Gastroesophageal sphincter (tissue), 4 donors: ENCODE results near the gene METTL21C. TPM values are rescaled to one million over a fixed set of nuclear protein-coding genes. Genes with fewer than 3 reads are reported as not detected.

ENCODE experiments used
- ATAC-seq: fragments of 150-250 bp; one replicate; pipeline ENCODE4 v1.9.1; 2016; ENCODE audit warnings: mild to moderate bottlenecking, moderate library complexity
- H3K27ac ChIP-seq, 4 donors: fragments of 200-600 bp; sonication (generic) in 3 of 4; 1 replicate in 3 of 4; 2 replicates in 1 of 4; pipeline ENCODE4 v1.5.1; 2016 to 2019
- H3K27me3 ChIP-seq: fragments of 200-600 bp; sonication (generic); one replicate; pipeline ENCODE4 v1.5.1; 2019
- H3K36me3 ChIP-seq, 2 donors: fragments of 200-600 bp; sonication (generic); one replicate each; pipeline ENCODE4 v1.5.1; 2019; ENCODE audit warnings: control low read depth in 1 of 2
- H3K4me1 ChIP-seq, 3 donors: fragments of 200-600 bp; sonication (generic); 1 replicate in 2 of 3; 2 replicates in 1 of 3; pipeline ENCODE4 v1.5.1; 2016 to 2019; ENCODE audit warnings: control low read depth in 2 of 3
- H3K4me3 ChIP-seq, 2 donors: fragments of 200-600 bp; sonication (generic); one replicate each; pipeline ENCODE4 v1.5.1; 2019; ENCODE audit warnings: mild to moderate bottlenecking in 1 of 2, moderate library complexity in 1 of 2
- H3K9me3 ChIP-seq, 3 donors: fragments of 200-600 bp; sonication (generic); one replicate each; pipeline ENCODE4 v1.5.1; 2017 to 2019; ENCODE audit warnings: control low read depth in 2 of 3
- EP300 ChIP-seq: sonication (generic); formaldehyde crosslinking; IDR thresholded peaks from one replicate; pipeline ENCODE4 v1.6.1; 2017; ENCODE audit warnings: antibody characterized with exemption, mild to moderate bottlenecking
- POLR2A ChIP-seq, 2 donors: fragments of 450-650 bp; IDR thresholded peaks; one replicate each; pipeline ENCODE4 v1.6.1; 2017; ENCODE audit warnings: antibody characterized with exemption in 2 of 2, mild to moderate bottlenecking in 2 of 2, moderate library complexity in 1 of 2
- POLR2AphosphoS5 ChIP-seq: sonication (generic); formaldehyde crosslinking; IDR thresholded peaks from one replicate; pipeline ENCODE4 v1.6.1; 2017; ENCODE audit warnings: antibody characterized with exemption
- WGBS, 2 donors: methylation state at CpG; one replicate each; pipeline ENCODE4 v1.1.5; 2018; ENCODE audit warnings: low coverage in 1 of 2; 5-methylcytosine and 5-hydroxymethylcytosine counted together
- total RNA-seq, 4 donors: library from RNA; depleted of rRNA; stranded (reverse); fragments of >200 nt; gene quantifications; one replicate each; pipeline ENCODE4 v1.1.0, GENCODE V29; 2016
- TF ChIP-seq, protein P1 (sequence below), 4 experiments: fragments of 200-600 bp in 2 of 4; fragments of 450-650 bp in 2 of 4; sonication (generic) in 1 of 4; IDR thresholded peaks; one replicate each; pipeline ENCODE4 v1.5.1; 2017 to 2019; ENCODE audit warnings: antibody characterized with exemption in 4 of 4, mild to moderate bottlenecking in 2 of 4, moderate library complexity in 2 of 4

METTL21C gene
- total RNA-seq, 4 donors from 2014 or later = 0.62 TPM; not detected in 3

DNA sequence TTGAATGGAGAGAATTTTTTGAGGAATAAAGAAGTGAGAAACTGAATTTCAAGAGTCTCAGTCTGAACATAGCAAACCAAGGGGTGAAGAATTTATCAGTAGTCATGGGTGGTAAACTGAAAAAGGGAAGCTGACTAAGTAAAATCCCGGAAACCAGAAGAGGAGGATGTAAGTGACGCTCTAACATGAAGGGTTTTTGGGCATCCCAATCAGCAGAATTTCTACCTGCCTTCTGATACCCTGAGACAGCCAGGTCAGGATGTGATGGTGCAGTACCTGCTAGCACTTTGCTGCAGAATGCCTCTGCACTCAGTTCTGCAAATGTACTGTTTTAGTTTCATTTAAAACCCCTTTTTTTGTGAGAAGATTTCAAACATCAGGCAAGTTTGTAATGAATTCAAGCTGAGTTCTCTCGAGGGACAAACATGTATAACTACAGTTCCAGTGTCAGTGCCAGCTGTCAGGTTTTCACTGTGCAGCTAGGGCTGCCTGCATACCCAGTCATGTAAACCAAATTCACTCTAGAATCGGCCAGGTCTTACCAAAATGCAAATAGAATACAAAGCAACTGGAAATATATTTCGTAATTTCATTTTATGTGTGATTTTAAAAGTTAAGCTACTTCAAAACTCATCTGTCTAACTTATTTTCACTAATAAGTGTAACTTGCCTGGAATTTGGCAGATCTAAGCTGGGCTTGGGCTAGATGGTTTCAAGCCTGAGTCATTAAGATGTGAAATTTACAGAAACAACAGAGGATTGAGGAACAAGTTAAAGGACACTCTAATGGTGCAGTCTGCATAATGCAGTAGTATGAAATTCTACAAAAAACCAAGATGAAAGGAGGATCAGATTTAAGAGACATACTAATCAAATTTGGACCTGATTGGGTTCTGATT is 13.8 kb downstream of the METTL21C start:
- WGBS, 2 donors = 70 to 79% methylated on average over 5 of the region's 5 CpGs
- Histone ChIP-seq H3K27me3 (no peaks in the 10 kb centered on the region), H3K4me1 (no peaks in the 10 kb centered on the region), H3K9me3 (peaks cover 0 to 3% (median 0%) of the 10 kb centered on the region in 3 donors), H3K4me3 (no peak overlapping the region), H3K36me3 (peaks cover 0 to 45% of the 10 kb centered on the region in 2 donors), H3K27ac (no peak overlapping the region)
- ATAC-seq = no peak
- TF ChIP-seq POLR2AphosphoS5 (no peak), EP300 (no peak), POLR2A (IDR thresholded peaks at IDR 0.05) (no peak)
- TF ChIP-seq, protein P1, sequence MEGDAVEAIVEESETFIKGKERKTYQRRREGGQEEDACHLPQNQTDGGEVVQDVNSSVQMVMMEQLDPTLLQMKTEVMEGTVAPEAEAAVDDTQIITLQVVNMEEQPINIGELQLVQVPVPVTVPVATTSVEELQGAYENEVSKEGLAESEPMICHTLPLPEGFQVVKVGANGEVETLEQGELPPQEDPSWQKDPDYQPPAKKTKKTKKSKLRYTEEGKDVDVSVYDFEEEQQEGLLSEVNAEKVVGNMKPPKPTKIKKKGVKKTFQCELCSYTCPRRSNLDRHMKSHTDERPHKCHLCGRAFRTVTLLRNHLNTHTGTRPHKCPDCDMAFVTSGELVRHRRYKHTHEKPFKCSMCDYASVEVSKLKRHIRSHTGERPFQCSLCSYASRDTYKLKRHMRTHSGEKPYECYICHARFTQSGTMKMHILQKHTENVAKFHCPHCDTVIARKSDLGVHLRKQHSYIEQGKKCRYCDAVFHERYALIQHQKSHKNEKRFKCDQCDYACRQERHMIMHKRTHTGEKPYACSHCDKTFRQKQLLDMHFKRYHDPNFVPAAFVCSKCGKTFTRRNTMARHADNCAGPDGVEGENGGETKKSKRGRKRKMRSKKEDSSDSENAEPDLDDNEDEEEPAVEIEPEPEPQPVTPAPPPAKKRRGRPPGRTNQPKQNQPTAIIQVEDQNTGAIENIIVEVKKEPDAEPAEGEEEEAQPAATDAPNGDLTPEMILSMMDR (IDR thresholded peaks at IDR 0.05) = no peak

DNA sequence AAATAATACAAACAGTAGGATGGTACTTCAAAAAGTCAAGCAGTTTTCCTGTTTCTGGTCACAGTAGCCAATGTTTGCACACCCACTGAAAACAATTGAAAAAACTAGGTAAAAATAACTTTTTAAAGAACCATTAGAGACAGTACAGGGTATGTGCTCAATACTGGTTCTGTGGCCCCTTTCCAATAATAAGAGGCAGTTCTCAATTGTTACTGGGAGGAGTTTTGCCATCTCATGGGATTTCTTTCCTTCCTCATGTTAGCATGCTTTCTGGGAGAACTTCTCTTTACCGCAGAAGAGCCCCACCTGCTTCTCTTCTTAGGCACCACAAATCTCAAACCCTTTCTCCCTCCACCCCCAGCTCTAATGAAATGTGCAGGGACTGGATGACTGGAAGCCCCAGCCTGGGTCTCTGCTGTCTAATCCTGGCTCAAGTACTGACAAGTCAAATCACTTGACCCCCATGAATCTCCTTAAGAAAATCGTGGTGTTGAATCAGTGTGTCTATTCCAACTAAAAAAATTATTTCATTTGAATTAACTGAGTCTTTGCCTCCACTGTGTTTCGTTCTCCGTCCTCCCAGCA is 14.6 kb downstream of the METTL21C start:
- 76 to 87% methylated on average over 3 to 4 of the region's 4 CpGs for WGBS, 2 donors
- ATAC-seq = no peak
- Histone ChIP-seq H3K36me3 (peaks cover 0 to 54% of the 10 kb centered on the region in 2 donors), H3K27me3 (no peaks in the 10 kb centered on the region), H3K4me3 (no peak overlapping the region), H3K9me3 (peaks cover 0 to 3% (median 0%) of the 10 kb centered on the region in 3 donors), H3K27ac (no peak overlapping the region), H3K4me1 (no peaks in the 10 kb centered on the region)
- TF ChIP-seq, protein P1 (IDR thresholded peaks at IDR 0.05) = no peak
- TF ChIP-seq POLR2AphosphoS5 (no peak), EP300 (no peak), POLR2A (IDR thresholded peaks at IDR 0.05) (no peak)

DNA sequence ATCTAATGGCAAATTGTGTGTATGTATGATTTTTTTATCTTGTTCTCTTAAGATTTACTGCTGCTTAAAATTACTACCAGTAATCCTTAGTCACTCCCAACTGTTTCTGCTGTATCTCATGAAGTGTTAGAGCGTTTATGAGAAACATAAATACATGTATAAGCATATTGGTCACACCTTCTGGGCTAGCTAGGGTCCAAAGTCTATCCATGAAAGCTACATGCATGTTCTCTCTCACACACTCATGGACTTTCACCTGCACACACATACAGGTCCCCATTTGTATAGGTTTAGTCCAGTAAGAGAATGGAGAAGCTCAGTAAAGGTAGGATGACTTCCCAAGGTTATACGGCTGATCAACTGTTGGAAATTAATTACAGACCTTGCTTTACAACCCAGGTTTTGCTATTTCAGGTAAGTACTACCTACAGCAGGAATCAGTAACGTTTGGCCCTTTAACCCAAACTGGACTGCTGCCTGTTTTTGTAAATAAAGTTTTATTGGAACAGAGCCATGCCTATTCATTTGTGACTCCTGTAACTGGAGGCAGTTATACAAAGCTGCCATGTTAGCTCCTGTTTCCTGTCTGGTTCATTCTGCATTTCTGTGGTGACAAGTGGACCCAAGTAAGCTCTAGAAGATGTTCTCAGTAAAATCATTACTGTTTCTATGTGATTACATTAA is 15.3 kb downstream of the METTL21C start:
- Histone ChIP-seq H3K36me3 (peaks cover 0 to 60% of the 10 kb centered on the region in 2 donors), H3K4me3 (no peak overlapping the region), H3K27me3 (no peaks in the 10 kb centered on the region), H3K9me3 (peaks cover 0 to 3% (median 0%) of the 10 kb centered on the region in 3 donors), H3K4me1 (no peaks in the 10 kb centered on the region), H3K27ac (no peak overlapping the region)
- TF ChIP-seq EP300 = no peak
- TF ChIP-seq, protein P1 (IDR thresholded peaks at IDR 0.05) = no peak
- no peak for TF ChIP-seq POLR2A (IDR thresholded peaks at IDR 0.05)
- no peak for TF ChIP-seq POLR2AphosphoS5
- 78 to 81% methylated on average over 3 of the region's 3 CpGs for WGBS, 2 donors
- ATAC-seq = no peak

DNA sequence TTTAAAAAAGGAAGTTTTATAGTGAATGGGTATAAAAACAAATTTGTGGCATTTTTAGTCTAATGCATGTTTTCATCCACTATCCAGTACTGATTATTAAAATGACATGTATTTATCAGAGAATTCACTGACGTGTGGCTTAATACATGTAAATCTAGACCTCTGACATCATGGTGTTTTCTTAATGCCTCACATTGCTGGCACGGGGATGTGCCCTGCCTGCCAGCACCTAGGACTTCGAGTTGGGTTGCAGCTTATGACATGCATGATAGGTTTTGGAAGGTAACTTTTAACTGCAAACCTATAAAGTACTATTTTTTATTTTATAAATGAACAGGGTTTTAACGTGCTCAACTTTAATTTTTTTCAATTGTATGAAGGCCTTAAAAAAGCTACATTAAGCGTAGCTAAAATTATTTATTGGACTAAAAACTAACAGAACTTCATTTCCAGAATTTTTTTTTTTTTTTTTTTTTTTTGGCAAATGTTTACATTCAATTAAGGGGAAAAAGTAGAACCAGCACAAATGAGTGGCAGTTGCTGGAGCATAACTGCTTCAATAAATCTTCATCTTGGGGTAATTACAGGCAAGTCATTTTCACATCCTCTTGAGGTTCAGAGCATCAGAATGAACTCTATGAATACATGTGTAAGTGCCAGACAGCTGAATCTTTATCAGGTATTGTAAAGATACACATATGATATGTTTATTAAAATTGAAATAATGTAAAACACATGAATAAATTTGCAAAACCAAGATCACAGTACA is 16.3 kb downstream of the METTL21C start:
- 79 to 89% methylated on average over 5 of the region's 5 CpGs for WGBS, 2 donors
- H3K36me3 ChIP-seq = peaks cover 0 to 71% of the 10 kb centered on the region in 2 donors
- no peaks in the 10 kb centered on the region for H3K4me1 ChIP-seq
- no peak for ATAC-seq
- peaks cover 0 to 3% (median 0%) of the 10 kb centered on the region in 3 donors for H3K9me3 ChIP-seq
- H3K4me3 ChIP-seq = no peak overlapping the region
- TF ChIP-seq, protein P1 (IDR thresholded peaks at IDR 0.05) = no peak
- TF ChIP-seq EP300 = no peak
- no peak for TF ChIP-seq POLR2AphosphoS5
- TF ChIP-seq POLR2A (IDR thresholded peaks at IDR 0.05) = no peak
- no peaks in the 10 kb centered on the region for H3K27me3 ChIP-seq
- no peak overlapping the region for H3K27ac ChIP-seq
